Kasumi-1 (cell line): Measurements from ENCODE around the gene GRPEL2.

Experiments
- DNase-seq, 2 experiments: peaks; one replicate each; lab custom pipeline; 2025; lab: John Stamatoyannopoulos, UW

The GRPEL2 gene

DNA sequence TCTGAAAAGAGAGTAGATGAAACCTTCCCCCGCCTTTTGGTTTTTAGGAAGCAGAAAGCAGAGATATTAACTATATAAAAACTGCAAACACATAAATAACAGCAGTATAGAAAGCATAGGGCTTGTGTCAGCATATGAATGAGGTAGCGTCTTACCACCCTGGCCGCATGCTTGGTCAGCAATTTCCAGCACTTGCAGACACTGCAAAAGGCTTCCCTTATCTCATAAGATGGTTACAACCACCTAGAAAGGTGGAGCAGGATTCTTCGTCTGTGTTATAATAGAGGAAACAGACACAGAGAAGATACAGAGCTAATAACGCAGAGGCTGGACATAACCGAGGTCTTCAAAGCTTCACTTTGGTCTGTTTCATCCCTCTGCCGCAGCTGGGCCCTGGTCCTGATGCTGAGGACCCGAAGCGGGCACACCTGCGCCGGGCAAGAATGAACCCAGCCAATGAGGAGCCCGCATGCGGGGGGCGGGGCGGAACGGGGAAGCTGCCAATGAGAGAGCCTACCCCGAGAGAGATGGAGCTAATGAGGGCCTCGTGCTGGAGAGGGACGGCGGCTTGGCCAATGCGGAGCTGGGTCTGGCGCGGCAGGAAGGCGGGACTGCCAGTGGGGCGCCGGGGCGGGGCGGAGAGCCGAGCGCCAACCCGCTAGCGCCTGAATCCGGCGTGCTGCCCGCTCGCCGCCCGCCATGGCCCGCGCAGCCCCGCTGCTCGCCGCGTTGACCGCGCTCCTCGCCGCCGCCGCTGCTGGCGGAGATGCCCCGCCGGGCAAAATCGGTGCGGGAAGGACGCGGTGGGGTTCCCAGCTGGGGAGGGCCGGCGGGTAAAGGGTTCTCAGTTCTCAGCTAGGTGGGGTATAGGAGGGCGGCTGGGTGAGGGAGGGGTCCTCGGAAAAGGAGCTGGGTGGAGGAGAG is 12.3 kb downstream of the GRPEL2 start, which contains the start of gene PCYOX1L:
Gene PCYOX1L, plus strand, starts transcription at position 677 of the 924 bp plus-strand sequence. Its CDS starts 23 bp downstream, at position 700.
- peak; percentile 97 for DNase-seq

DNA sequence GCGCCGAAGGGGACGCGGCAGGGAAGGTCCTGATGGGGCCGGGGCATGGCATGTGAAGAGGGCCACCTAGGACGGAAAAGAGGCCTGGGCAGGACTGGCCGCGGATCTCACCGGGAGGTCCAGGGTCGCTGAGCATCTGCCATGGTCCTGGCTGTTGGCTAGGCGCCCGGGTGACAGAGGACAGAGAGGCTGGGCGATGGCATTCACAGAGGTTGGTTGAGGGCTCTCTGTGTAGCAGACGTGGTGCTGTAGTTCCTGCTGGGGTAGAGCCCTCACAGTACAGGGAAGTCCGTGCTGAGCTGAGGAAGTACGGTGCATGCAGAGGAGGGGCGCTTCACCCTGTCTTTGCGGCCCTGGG is 13.0 kb downstream of the GRPEL2 start:
- peak; percentile 67 to 78 for DNase-seq

GRCh38 chr5:149358868-149359495 is 13.7 kb downstream of the GRPEL2 start:
- no peak for DNase-seq

- peak; percentile 30 to 46 for DNase-seq
Observed at GRCh38 chr5:149360272-149360671, 15.0 kb downstream of the GRPEL2 start.

- DNase-seq = no peak
Observed at GRCh38 chr5:149362541-149362940, 17.2 kb downstream of the GRPEL2 start.

DNA sequence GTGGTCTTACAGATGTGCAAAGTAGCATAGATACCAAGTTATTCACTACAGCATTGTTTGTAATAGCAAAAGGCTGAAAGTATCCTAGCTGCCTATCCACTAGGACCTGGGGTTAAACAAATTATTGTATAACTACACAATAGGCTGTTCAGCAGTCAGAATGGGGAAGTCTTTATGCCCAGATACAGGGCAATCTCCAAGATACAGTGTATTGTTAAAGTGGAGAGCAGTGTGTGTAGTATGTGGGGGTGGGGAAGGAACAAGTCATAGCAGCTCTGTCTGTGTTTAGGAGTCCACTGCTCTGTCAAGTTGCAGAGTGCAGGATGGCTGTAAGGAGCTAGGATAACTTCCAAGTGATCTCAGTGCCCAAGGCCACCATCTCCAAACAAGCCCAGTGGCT is 18.1 kb downstream of the GRPEL2 start:
- peak; percentile 64 for DNase-seq

DNA sequence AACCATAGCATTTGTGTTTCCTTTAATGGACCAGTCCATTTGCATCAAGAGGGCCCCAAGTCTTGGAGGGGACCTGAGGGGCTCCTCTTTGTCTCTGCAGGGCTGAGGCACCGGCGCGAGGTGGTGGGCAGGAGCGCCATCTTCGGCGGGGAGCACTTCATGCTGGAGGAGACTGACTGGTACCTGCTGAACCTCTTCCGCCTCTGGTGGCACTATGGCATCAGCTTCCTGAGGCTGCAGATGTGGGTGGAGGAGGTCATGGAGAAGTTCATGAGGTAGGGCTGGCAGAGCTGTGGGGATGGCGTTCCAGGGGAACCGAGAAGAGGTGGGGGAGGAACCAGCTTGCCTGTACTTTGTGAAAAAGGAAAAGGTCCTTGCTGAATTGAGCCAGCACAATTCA is 18.6 kb downstream of the GRPEL2 start:
- no peak for DNase-seq

- DNase-seq = no peak
Observed at GRCh38 chr5:149364719-149365118, 19.4 kb downstream of the GRPEL2 start.

- DNase-seq = no peak
Observed at GRCh38 chr5:149365418-149365817, 20.1 kb downstream of the GRPEL2 start.

- no peak for DNase-seq
Observed at GRCh38 chr5:149366169-149366729, 20.9 kb downstream of the GRPEL2 start.

DNA sequence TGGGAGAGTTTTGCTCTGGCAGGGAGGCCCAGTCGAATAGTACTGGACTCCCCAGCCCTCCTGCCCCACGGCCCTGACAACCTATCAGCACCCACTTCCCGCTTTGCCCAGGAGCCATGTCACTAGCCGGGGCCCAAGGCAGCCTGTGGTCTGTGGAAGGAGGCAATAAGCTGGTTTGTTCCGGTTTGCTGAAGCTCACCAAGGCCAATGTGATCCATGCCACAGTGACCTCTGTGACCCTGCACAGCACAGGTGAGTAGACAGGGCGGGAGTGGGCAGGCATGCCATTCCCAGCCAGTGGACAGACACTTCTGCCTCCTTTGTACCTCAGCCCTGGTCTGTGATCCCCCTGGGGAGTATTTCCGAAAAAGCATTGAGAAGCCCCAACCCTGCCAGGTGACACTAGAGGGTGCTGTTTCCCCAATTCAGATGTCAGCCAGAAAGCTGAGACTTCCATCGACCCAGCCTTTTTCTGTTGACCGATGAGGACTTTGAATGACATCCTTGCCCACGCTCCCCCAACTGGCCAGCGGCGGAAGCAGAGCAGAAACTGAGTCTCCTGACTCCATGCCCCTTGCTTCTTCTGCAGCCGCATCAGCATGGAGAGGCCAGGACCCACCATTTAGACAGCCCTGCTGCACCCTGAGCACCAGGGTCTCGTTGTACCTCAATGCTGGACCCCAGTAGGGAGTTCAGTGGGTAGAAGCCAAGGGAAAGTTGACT is 22.1 kb downstream of the GRPEL2 start:
- DNase-seq = peak; percentile 74 to 76

GRCh38 chr5:149367972-149368645 is 22.8 kb downstream of the GRPEL2 start:
- DNase-seq = no peak

DNA sequence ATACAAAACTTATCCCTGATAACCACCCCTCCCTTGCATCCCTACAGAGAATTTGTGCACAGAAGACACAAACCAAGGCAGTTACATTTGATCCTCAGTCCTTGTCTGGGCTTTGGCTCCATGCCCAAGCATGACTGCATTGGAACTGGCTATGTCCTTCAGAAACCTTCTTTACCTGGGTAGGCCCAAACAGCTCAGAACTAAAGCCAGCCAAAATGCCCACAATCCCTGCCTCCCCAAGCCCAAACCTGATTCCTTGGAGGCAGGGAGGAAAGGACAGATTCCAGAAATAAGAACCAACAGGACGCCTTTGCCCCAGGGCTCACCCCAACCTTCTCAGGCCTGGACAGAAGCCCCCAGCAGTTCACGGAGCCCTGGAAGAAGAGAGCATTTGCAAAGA is 25.6 kb downstream of the GRPEL2 start:
- DNase-seq = no peak

DNA sequence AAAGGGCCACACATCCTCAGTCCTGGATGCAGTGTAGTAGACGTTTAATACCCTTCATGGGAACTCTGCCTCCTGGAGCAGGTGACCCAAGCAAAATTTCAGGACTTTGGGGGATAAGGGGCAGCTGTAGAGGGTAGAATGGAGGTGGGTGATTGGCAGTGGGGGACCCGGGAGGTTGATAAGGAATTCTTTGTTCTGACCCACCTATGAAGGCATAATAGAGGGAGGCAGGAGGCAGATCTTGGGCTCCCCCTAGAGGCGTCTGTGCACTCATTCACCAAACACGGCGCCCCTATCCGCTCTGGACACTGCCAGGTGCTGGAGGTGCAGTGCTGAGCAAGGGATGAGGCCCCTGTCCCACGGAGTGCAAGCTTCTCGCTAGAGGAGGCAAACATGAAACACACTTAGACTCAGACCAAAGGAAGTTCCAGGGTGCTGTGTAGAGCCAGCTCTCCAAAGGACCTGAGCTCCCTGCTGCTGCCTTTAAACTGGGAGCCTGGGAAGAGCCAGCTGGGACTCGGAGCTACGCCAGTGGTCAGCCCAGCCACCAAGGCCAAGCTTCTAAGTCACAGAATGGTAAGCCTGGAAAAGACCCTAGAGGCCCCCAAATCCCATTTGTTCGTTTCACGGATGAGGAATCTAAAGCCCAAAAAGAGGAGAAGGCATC is 26.1 kb downstream of the GRPEL2 start:
- DNase-seq = peak; percentile 52 to 72

GRCh38 chr5:149372076-149372795 is 26.9 kb downstream of the GRPEL2 start:
- DNase-seq = no peak

DNA sequence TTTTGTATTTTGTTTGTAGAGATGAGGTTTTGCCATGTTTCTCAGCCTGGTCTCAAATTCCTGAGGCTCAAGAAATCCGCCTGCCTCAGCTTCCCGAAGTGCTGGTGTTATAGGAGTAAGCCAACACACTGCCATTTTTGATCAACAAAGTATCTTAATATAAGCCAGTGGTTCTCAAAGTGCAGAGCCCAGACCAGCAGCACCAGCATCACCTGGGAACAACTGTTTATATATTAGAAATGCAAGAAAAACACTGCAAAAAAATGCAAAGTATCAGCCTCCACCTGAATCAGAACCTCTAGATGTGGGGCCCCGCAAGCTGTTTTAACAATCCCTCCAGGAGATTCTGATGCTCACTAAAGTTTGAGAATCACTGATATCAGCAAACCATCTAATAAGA is 27.6 kb downstream of the GRPEL2 start:
- no peak for DNase-seq

DNA sequence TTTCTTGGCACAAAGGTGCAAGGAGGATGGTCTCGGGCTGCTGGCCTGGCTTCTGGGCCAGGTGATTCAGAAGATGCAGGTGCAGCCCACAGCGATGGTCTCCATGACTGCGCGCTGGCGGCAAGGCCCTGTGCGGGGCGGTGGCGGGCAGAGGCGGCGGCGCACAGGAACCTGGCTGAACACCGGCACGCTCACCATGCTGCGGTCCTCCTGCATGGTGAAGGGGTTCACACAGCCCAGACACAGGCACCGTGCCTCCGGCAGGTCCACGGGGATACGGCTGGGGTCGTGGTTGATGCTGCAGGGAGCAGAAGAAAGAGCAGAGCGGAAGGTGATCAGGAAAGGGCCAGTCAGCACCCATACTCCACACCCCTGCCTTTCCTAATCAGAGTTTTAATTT is 29.0 kb downstream of the GRPEL2 start:
- no peak for DNase-seq

- DNase-seq = no peak
Observed at GRCh38 chr5:149374801-149375200, 29.5 kb downstream of the GRPEL2 start.

GRCh38 chr5:149375434-149375833 is 30.1 kb downstream of the GRPEL2 start:
- no peak for DNase-seq

DNA sequence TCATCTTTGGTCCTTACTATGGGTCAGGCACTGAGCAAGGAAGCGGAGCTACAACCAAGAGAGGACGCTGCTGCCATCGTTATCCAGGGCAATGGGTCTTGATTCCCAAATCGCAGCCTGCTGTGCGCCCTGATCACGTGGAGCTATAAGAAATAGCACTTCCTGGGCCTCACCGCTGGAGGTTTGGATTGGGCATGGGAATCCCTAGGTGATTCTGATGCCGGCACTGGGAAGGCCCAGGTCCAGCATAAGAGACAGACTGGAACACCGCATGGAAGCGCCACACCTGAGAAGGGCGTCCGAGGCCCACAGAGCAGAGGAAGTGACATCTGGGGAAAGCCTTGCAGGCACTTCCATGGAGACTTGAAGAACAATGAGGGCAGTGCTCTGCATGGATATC is 30.8 kb downstream of the GRPEL2 start:
- DNase-seq = no peak
